Measurements from ENCODE around the gene NGB.

Gene NGB

DNA sequence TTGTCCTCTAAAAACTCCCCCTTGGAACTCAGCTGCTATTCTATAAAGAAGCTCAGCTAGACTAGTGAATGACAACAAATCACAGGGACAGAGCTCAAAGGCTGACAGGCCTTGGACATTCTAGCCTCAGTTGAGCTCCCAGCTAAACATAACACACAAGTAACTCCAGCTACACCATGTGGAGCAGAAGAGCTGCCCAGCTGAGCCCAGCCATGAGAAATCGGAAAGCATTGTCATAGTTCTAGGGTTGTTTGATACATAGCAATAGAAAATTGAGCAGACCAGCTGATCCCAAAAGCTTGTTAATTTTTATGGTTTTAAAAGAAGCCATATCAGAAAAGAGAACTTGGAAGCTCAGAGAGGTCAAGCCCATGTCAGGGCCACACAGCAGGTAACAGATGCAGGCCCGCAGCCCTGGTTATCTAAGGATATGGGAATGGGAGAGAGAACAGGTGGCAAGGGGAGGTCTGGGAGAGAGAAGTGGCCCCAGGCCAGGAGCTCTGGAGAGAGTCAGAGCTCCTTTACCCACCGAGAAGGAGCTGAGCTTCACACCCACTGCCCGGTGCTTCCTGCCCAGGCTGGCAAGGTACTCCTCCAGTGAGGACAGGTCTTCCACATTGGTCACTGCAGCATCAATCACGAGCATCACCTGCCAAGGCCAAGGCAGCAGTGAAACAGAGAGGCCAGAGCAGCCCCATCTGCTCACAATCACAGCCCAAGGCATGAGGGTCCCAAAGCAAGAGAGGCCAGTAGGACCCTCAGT lies 2.9 kb downstream of the NGB start:
- no peak overlapping the region for H3K4me3 ChIP-seq (ENCODE audit: low read length in 2 of 2)

DNA sequence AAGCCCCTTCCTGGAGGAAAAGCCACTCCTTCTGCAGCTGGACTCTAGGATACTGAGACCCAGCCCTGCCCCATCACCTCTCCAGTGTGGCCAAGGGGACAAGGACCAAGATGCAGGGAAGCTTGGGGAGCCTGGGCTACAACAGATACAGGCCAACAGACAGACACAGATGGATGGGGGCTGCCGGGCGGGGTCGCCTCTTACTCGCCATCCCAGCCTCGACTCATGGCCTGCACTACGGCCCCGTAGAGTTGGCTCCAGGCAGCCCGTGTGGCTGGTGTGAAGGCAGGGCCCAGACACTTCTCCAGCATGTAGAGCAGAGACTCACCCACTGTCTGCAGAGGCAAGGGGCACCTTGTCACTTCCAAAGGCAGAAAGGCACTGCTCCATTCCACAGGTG lies 4.7 kb downstream of the NGB start:
- Histone ChIP-seq H3K4me3 (ENCODE audit: low read length in 2 of 2) (no peak overlapping the region), H3K9me3 (ENCODE audit: control insufficient read depth in 2 of 2, low read length in 2 of 2) (peaks cover 0 to 4% of the 10 kb centered on the region in 2 donors), H3K9ac (ENCODE audit: low read depth in 1 of 2, low read length in 2 of 2) (no peak overlapping the region)

More for the DNA sequence above, 2.9 kb downstream of the NGB start:
- Histone ChIP-seq H3K9me3 (ENCODE audit: control insufficient read depth in 2 of 2, low read length in 2 of 2) (peaks cover 0 to 4% of the 10 kb centered on the region in 2 donors), H3K9ac (ENCODE audit: low read depth in 1 of 2, low read length in 2 of 2) (no peak overlapping the region), H3K4me1 (ENCODE audit: control insufficient read depth in 2 of 2, insufficient read depth in 2 of 2, low read length in 2 of 2) (no peaks in the 10 kb centered on the region), H3K27ac (ENCODE audit: low read depth in 2 of 2, low read length in 2 of 2) (no peak overlapping the region), H3K27me3 (ENCODE audit: control insufficient read depth in 2 of 2, insufficient read depth in 2 of 2, low read length in 2 of 2) (peaks cover 10 to 16% of the 10 kb centered on the region in 2 donors), H3K36me3 (ENCODE audit: control insufficient read depth in 2 of 2, insufficient read depth in 2 of 2, low read length in 2 of 2) (no peaks in the 10 kb centered on the region)

DNA sequence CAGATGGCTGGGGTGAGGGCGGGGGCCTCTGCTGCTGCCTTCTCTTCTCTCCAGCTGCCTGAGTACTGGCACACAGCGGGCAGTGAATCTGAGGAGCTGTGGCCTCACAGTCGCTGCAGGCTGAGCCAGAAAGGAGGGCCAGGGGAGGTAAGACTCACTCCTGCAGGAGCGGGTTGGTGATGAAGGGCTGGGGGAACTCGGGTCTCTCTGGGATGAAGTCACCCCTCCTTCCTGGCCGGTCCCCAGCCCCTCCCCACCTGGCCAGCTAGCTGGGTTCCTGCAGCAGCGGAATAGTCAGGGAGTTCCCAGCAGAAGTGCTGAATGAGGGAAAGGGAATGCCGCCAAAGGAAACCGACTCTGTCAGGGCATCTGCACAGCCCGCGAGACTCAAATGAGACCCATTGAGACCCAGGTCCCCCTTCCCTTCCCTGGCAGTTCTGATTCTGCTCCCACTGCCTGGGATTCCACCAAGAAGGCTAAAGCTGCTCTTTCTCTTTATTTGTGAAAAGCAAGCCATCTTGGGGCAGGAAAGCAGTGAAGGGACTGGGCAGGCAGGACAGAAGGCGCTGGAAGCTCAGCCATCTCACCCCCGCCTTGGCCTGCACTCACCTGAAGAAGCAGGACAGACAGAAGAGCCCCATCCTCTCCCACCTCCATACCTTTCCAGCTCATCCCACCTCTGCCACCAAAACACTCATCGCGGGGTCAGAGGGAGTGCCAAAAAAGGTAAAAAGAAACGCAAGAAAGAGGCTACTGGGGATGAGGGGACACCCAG lies 5.3 kb downstream of the NGB start:
- Histone ChIP-seq H3K4me3 (ENCODE audit: low read length in 2 of 2) (no peak overlapping the region), H3K36me3 (ENCODE audit: control insufficient read depth in 2 of 2, insufficient read depth in 2 of 2, low read length in 2 of 2) (no peaks in the 10 kb centered on the region), H3K4me1 (ENCODE audit: control insufficient read depth in 2 of 2, insufficient read depth in 2 of 2, low read length in 2 of 2) (no peaks in the 10 kb centered on the region), H3K27me3 (ENCODE audit: control insufficient read depth in 2 of 2, insufficient read depth in 2 of 2, low read length in 2 of 2) (peaks cover 10 to 13% of the 10 kb centered on the region in 2 donors), H3K27ac (ENCODE audit: low read depth in 2 of 2, low read length in 2 of 2) (no peak overlapping the region), H3K9ac (ENCODE audit: low read depth in 1 of 2, low read length in 2 of 2) (no peak overlapping the region), H3K9me3 (ENCODE audit: control insufficient read depth in 2 of 2, low read length in 2 of 2) (peaks cover 0 to 4% of the 10 kb centered on the region in 2 donors)

More for the DNA sequence above, 4.7 kb downstream of the NGB start:
- Histone ChIP-seq H3K36me3 (ENCODE audit: control insufficient read depth in 2 of 2, insufficient read depth in 2 of 2, low read length in 2 of 2) (no peaks in the 10 kb centered on the region), H3K4me1 (ENCODE audit: control insufficient read depth in 2 of 2, insufficient read depth in 2 of 2, low read length in 2 of 2) (no peaks in the 10 kb centered on the region), H3K27ac (ENCODE audit: low read depth in 2 of 2, low read length in 2 of 2) (no peak overlapping the region), H3K27me3 (ENCODE audit: control insufficient read depth in 2 of 2, insufficient read depth in 2 of 2, low read length in 2 of 2) (peaks cover 10 to 16% of the 10 kb centered on the region in 2 donors)

DNA sequence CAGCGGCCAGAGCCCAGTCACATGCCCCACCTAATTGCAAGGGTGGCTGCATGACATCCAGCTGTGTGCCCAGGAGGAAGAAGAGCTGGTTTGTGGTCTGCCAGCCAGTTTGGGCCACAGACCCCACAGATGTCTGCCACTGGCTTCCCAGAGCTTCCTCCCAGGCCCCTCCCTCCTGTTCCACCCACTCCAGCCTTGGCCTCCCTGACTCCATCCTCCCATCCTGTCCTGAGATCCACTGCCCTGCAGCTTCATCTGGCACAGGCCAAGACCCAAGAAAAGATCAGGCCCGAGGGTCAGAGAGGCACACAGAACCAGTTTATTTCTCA lies 5.9 kb downstream of the NGB start:
- Histone ChIP-seq H3K9ac (ENCODE audit: low read depth in 1 of 2, low read length in 2 of 2) (no peak overlapping the region), H3K9me3 (ENCODE audit: control insufficient read depth in 2 of 2, low read length in 2 of 2) (peaks cover 0 to 4% of the 10 kb centered on the region in 2 donors), H3K4me3 (ENCODE audit: low read length in 2 of 2) (no peak overlapping the region), H3K27ac (ENCODE audit: low read depth in 2 of 2, low read length in 2 of 2) (no peak overlapping the region), H3K36me3 (ENCODE audit: control insufficient read depth in 2 of 2, insufficient read depth in 2 of 2, low read length in 2 of 2) (no peaks in the 10 kb centered on the region), H3K27me3 (ENCODE audit: control insufficient read depth in 2 of 2, insufficient read depth in 2 of 2, low read length in 2 of 2) (peaks cover 10 to 13% of the 10 kb centered on the region in 2 donors), H3K4me1 (ENCODE audit: control insufficient read depth in 2 of 2, insufficient read depth in 2 of 2, low read length in 2 of 2) (no peaks in the 10 kb centered on the region)

DNA sequence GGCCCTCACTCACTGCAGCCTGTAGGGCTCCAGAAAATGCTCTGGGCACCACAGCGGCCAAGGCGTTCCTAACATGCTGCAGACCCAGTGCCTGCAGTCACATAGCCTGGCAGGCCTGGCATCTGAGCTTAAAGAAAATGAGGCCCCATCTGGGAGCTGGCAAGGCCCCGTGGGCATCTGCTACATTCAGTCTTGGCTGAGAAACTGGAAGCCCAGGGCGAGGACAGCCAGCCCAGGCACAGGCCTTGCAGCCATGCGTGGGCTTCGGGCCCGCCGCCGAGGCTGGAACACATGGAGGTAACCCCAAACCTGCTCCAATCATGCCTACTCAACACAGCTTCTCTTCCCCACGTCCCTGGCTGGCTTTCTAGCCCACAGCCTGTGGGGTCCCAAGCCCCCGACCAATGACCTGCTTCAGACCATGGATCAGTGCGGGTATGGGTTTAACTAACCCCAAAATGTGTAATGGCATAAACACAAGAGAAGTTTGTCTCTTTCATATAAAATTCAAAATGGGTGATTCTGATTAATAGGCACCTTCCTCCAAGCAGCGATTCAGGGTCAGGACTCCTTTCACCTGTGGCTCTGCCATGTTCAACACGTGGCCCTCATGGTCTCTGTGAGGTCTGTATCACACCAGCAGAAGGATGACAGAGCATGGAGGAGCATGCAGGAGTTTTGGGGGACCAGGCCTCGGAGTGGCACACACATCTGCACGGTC lies 6.4 kb downstream of the NGB start:
- no peaks in the 10 kb centered on the region for H3K36me3 ChIP-seq (ENCODE audit: control insufficient read depth in 2 of 2, insufficient read depth in 2 of 2, low read length in 2 of 2)
- H3K27ac ChIP-seq (ENCODE audit: low read depth in 2 of 2, low read length in 2 of 2) = no peak overlapping the region
- H3K9ac ChIP-seq (ENCODE audit: low read depth in 1 of 2, low read length in 2 of 2) = no peak overlapping the region
- H3K27me3 ChIP-seq (ENCODE audit: control insufficient read depth in 2 of 2, insufficient read depth in 2 of 2, low read length in 2 of 2) = peaks cover 7 to 13% of the 10 kb centered on the region in 2 donors
- no peaks in the 10 kb centered on the region for H3K4me1 ChIP-seq (ENCODE audit: control insufficient read depth in 2 of 2, insufficient read depth in 2 of 2, low read length in 2 of 2)
- H3K4me3 ChIP-seq (ENCODE audit: low read length in 2 of 2) = no peak overlapping the region
- H3K9me3 ChIP-seq (ENCODE audit: control insufficient read depth in 2 of 2, low read length in 2 of 2) = peaks cover 0 to 4% of the 10 kb centered on the region in 2 donors

DNA sequence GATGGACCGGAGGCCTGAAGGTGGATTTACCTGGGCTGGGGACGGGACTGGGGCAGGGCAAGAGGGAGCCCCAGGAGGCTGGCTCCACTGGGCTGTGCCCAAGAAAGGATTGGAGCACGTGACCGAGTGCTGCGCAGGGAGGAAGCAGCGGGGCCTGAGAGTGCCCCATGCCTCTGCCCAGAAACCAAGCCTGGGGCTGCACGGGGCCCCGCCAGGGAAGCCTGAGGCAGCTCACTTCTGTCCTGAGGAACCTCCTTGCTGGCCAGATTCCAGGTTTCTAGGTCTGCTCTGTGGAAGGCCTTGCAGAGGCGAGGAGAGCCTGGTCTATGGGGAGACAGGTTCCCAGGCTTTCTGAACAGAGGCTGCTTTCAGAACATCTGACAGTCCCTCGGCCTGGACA lies 10.4 kb downstream of the NGB start:
- Histone ChIP-seq H3K36me3 (ENCODE audit: control insufficient read depth in 2 of 2, insufficient read depth in 2 of 2, low read length in 2 of 2) (no peaks in the 10 kb centered on the region), H3K27ac (ENCODE audit: low read depth in 2 of 2, low read length in 2 of 2) (no peak overlapping the region), H3K9ac (ENCODE audit: low read depth in 1 of 2, low read length in 2 of 2) (no peak overlapping the region), H3K4me3 (ENCODE audit: low read length in 2 of 2) (no peak overlapping the region), H3K9me3 (ENCODE audit: control insufficient read depth in 2 of 2, low read length in 2 of 2) (no peaks in the 10 kb centered on the region), H3K27me3 (ENCODE audit: control insufficient read depth in 2 of 2, insufficient read depth in 2 of 2, low read length in 2 of 2) (no peaks in the 10 kb centered on the region), H3K4me1 (ENCODE audit: control insufficient read depth in 2 of 2, insufficient read depth in 2 of 2, low read length in 2 of 2) (no peaks in the 10 kb centered on the region)

DNA sequence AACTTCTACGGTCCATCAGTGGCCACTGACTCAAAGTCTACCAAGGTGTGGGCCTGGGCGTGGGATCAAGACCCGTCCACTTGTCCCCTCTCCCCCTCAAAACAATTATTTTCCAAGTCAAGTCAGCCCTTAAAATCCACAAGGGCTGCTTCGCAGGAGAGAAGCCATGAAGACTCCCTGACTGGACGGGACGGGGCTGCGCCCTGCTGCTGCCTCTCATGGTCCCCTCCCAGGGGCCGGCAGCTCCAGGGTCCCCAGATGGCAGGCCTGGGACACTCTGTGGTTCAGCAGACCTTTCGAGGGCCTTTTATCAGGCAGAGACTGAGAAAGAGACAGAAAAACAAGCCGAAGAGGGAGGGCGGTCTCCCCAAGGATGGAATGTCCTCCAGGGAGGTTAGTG lies 10.8 kb downstream of the NGB start:
- Histone ChIP-seq H3K27me3 (ENCODE audit: control insufficient read depth in 2 of 2, insufficient read depth in 2 of 2, low read length in 2 of 2) (no peaks in the 10 kb centered on the region), H3K9ac (ENCODE audit: low read depth in 1 of 2, low read length in 2 of 2) (no peak overlapping the region), H3K27ac (ENCODE audit: low read depth in 2 of 2, low read length in 2 of 2) (no peak overlapping the region), H3K36me3 (ENCODE audit: control insufficient read depth in 2 of 2, insufficient read depth in 2 of 2, low read length in 2 of 2) (no peaks in the 10 kb centered on the region), H3K9me3 (ENCODE audit: control insufficient read depth in 2 of 2, low read length in 2 of 2) (no peaks in the 10 kb centered on the region), H3K4me3 (ENCODE audit: low read length in 2 of 2) (no peak overlapping the region), H3K4me1 (ENCODE audit: control insufficient read depth in 2 of 2, insufficient read depth in 2 of 2, low read length in 2 of 2) (no peaks in the 10 kb centered on the region)

DNA sequence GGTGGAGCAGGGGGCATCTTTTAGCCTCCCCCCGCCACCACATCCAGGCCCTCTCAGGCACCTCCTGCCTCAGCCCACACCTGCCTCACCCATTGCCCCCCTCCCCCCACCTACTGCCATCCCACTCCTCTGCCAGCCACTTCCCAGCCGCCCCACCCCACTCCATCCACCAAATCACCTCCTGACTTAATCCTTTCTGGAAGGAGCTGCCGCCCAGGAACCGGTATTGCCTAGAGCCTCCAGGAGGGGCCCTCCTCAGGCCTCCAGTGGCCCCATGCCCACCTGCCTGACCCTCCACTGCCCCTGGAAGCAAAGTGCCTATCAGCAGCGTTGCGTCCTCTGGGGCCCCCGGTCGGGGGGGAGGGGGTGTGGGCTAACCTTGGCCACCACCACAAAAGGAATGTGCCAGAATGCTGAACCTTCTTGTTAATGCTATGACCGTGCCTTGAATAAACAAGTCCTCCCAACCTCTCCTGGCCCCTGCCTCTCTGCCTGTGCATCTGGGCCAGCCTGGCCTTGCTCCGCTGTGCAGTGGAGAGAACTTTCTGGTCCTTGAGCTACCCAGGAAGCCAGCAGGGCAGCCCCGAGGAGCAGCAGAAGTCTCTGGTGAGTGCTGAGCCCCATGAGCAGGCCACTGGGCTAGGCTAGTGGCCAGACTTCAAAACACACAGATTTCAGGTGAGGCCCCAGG lies 11.8 kb downstream of the NGB start:
- H3K4me3 ChIP-seq (ENCODE audit: low read length in 2 of 2) = no peak overlapping the region
- no peaks in the 10 kb centered on the region for H3K27me3 ChIP-seq (ENCODE audit: control insufficient read depth in 2 of 2, insufficient read depth in 2 of 2, low read length in 2 of 2)
- no peak overlapping the region for H3K9ac ChIP-seq (ENCODE audit: low read depth in 1 of 2, low read length in 2 of 2)
- no peaks in the 10 kb centered on the region for H3K4me1 ChIP-seq (ENCODE audit: control insufficient read depth in 2 of 2, insufficient read depth in 2 of 2, low read length in 2 of 2)
- no peaks in the 10 kb centered on the region for H3K9me3 ChIP-seq (ENCODE audit: control insufficient read depth in 2 of 2, low read length in 2 of 2)
- no peaks in the 10 kb centered on the region for H3K36me3 ChIP-seq (ENCODE audit: control insufficient read depth in 2 of 2, insufficient read depth in 2 of 2, low read length in 2 of 2)
- no peak overlapping the region for H3K27ac ChIP-seq (ENCODE audit: low read depth in 2 of 2, low read length in 2 of 2)

DNA sequence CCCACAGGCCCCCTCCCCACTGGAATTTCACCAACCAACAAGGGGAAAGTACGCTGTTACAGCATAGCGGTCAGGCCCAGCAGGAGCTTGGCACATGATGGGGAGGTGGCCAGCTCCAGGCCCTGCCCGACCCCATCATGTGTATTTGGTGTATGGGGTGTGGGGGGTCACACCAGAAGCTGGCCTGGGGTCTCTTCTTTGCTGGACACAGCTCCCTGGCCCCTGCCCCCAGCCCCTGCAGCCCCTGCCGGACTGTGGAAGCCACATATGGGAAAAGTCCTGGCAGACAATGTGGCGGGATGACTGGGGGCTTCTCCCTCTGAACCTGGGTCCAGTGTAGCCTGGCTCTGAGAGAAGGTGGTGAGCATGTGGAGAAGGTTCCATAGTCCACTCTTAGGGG lies 12.4 kb downstream of the NGB start:
- H3K9me3 ChIP-seq (ENCODE audit: control insufficient read depth in 2 of 2, low read length in 2 of 2) = no peaks in the 10 kb centered on the region
- H3K36me3 ChIP-seq (ENCODE audit: control insufficient read depth in 2 of 2, insufficient read depth in 2 of 2, low read length in 2 of 2) = no peaks in the 10 kb centered on the region
- no peaks in the 10 kb centered on the region for H3K27me3 ChIP-seq (ENCODE audit: control insufficient read depth in 2 of 2, insufficient read depth in 2 of 2, low read length in 2 of 2)
- no peak overlapping the region for H3K9ac ChIP-seq (ENCODE audit: low read depth in 1 of 2, low read length in 2 of 2)
- H3K4me3 ChIP-seq (ENCODE audit: low read length in 2 of 2) = no peak overlapping the region
- H3K4me1 ChIP-seq (ENCODE audit: control insufficient read depth in 2 of 2, insufficient read depth in 2 of 2, low read length in 2 of 2) = no peaks in the 10 kb centered on the region
- no peak overlapping the region for H3K27ac ChIP-seq (ENCODE audit: low read depth in 2 of 2, low read length in 2 of 2)
